C4-2B (cell line): Measurements from ENCODE around the gene SYNE2.

Experiments
- CTCF ChIP-seq: fragments of 450-650 bp; conservative IDR thresholded peaks from 2 replicates; pipeline ENCODE4 v1.5.1; 2017; ENCODE audit warnings: mild to moderate bottlenecking
- ZFX ChIP-seq: fragments of 450-650 bp; IDR thresholded peaks from 2 replicates; pipeline ENCODE4 v1.6.1; 2017

GRCh38 chr14:63892265-63892664 lies 39.5 kb downstream of the SYNE2 start:
- TF ChIP-seq CTCF (no peak), ZFX (no peak)
